Tibial nerve (tissue), 4 donors: ENCODE measurements around the gene CACNA1E.

Source experiments
- CTCF ChIP-seq, 5 experiments: fragments of 200-600 bp in 3 of 5; fragments of 450-650 bp in 2 of 5; sonication (generic) in 3 of 5; IDR thresholded peaks; one replicate each; pipeline ENCODE4 v1.5.1; 2016 to 2019; ENCODE audit warnings: antibody characterized with exemption in 5 of 5, mild to moderate bottlenecking in 3 of 5, moderate library complexity in 2 of 5
- EP300 ChIP-seq, 2 donors: sonication (generic); formaldehyde crosslinking; IDR thresholded peaks; one replicate each; pipeline ENCODE4 v1.6.1; 2017; ENCODE audit warnings: antibody characterized with exemption in 2 of 2, mild to moderate bottlenecking in 1 of 2
- POLR2A ChIP-seq, 2 donors: fragments of 450-650 bp; IDR thresholded peaks; one replicate each; pipeline ENCODE4 v1.6.1; 2017; ENCODE audit warnings: antibody characterized with exemption in 2 of 2, mild to moderate bottlenecking in 2 of 2, moderate library complexity in 2 of 2

GRCh38 chr1:181482001-181482430 is 1.3 kb upstream of the CACNA1E start:
- TF ChIP-seq POLR2A (IDR thresholded peaks at IDR 0.05) (no peak), CTCF (IDR thresholded peaks at IDR 0.05) (no peak), EP300 (IDR thresholded peaks at IDR 0.05) (no peak)
